Gastroesophageal sphincter (tissue), 4 donors: ENCODE results near the gene ELMOD3. TPM values are rescaled to one million over a fixed set of nuclear protein-coding genes. Genes with fewer than 3 reads are reported as not detected.

Source experiments
- ATAC-seq: fragments of 150-250 bp; one replicate; pipeline ENCODE4 v1.9.1; 2016; ENCODE audit warnings: mild to moderate bottlenecking, moderate library complexity
- H3K27ac ChIP-seq, 4 donors: fragments of 200-600 bp; sonication (generic) in 3 of 4; 1 replicate in 3 of 4; 2 replicates in 1 of 4; pipeline ENCODE4 v1.5.1; 2016 to 2019
- H3K27me3 ChIP-seq: fragments of 200-600 bp; sonication (generic); one replicate; pipeline ENCODE4 v1.5.1; 2019
- H3K36me3 ChIP-seq, 2 donors: fragments of 200-600 bp; sonication (generic); one replicate each; pipeline ENCODE4 v1.5.1; 2019; ENCODE audit warnings: control low read depth in 1 of 2
- H3K4me1 ChIP-seq, 3 donors: fragments of 200-600 bp; sonication (generic); 1 replicate in 2 of 3; 2 replicates in 1 of 3; pipeline ENCODE4 v1.5.1; 2016 to 2019; ENCODE audit warnings: control low read depth in 2 of 3
- H3K4me3 ChIP-seq, 2 donors: fragments of 200-600 bp; sonication (generic); one replicate each; pipeline ENCODE4 v1.5.1; 2019; ENCODE audit warnings: mild to moderate bottlenecking in 1 of 2, moderate library complexity in 1 of 2
- H3K9me3 ChIP-seq, 3 donors: fragments of 200-600 bp; sonication (generic); one replicate each; pipeline ENCODE4 v1.5.1; 2017 to 2019; ENCODE audit warnings: control low read depth in 2 of 3
- CTCF ChIP-seq, 4 experiments: fragments of 200-600 bp in 2 of 4; fragments of 450-650 bp in 2 of 4; sonication (generic) in 1 of 4; IDR thresholded peaks; one replicate each; pipeline ENCODE4 v1.5.1; 2017 to 2019; ENCODE audit warnings: antibody characterized with exemption in 4 of 4, mild to moderate bottlenecking in 2 of 4, moderate library complexity in 2 of 4
- EP300 ChIP-seq: sonication (generic); formaldehyde crosslinking; IDR thresholded peaks from one replicate; pipeline ENCODE4 v1.6.1; 2017; ENCODE audit warnings: antibody characterized with exemption, mild to moderate bottlenecking
- POLR2A ChIP-seq, 2 donors: fragments of 450-650 bp; IDR thresholded peaks; one replicate each; pipeline ENCODE4 v1.6.1; 2017; ENCODE audit warnings: antibody characterized with exemption in 2 of 2, mild to moderate bottlenecking in 2 of 2, moderate library complexity in 1 of 2
- POLR2AphosphoS5 ChIP-seq: sonication (generic); formaldehyde crosslinking; IDR thresholded peaks from one replicate; pipeline ENCODE4 v1.6.1; 2017; ENCODE audit warnings: antibody characterized with exemption
- WGBS, 2 donors: methylation state at CpG; one replicate each; pipeline ENCODE4 v1.1.5; 2018; ENCODE audit warnings: low coverage in 1 of 2; 5-methylcytosine and 5-hydroxymethylcytosine counted together
- total RNA-seq, 4 donors: library from RNA; depleted of rRNA; stranded (reverse); fragments of >200 nt; gene quantifications; one replicate each; pipeline ENCODE4 v1.1.0, GENCODE V29; 2016

The ELMOD3 gene
- total RNA-seq, 4 donors from 2014 or later, result 12.4 to 25.8 (median 18.0) TPM

- TF ChIP-seq POLR2AphosphoS5 (no peak), CTCF (IDR thresholded peaks at IDR 0.05) (no peak), EP300 (no peak), POLR2A (IDR thresholded peaks at IDR 0.05) (no peak)
- Histone ChIP-seq H3K9me3 (no peaks in the 10 kb centered on the region), H3K4me3 (no peak overlapping the region), H3K36me3 (peaks cover 0 to 93% of the 10 kb centered on the region in 2 donors), H3K27me3 (no peaks in the 10 kb centered on the region), H3K27ac (no peak overlapping the region), H3K4me1 (peaks cover 0 to 12% (median 0%) of the 10 kb centered on the region in 3 donors)
- WGBS, 2 donors, result 64 to 92% methylated on average over 1 to 3 of the region's 3 CpGs
- ATAC-seq, result no peak
Measured at GRCh38 chr2:85347599-85347998, 7.0 kb upstream of the ELMOD3 start.

- Histone ChIP-seq H3K27me3 (no peaks in the 10 kb centered on the region), H3K27ac (peak overlapping the region; percentile 19 to 89 (median 84)), H3K9me3 (no peaks in the 10 kb centered on the region), H3K36me3 (peaks cover 0 to 61% of the 10 kb centered on the region in 2 donors), H3K4me1 (peaks cover 0 to 66% (median 9%) of the 10 kb centered on the region in 3 donors), H3K4me3 (peak overlapping the region; percentile 73 to 88)
- 5 to 8% methylated on average over 11 of the region's 16 CpGs for WGBS, 2 donors
- ATAC-seq, result peak; percentile 35
- TF ChIP-seq POLR2AphosphoS5, result no peak
- TF ChIP-seq CTCF (IDR thresholded peaks at IDR 0.05), result no peak
- TF ChIP-seq POLR2A (IDR thresholded peaks at IDR 0.05), result no peak
- no peak for TF ChIP-seq EP300
Measured at GRCh38 chr2:85353876-85354285, 688 bp upstream of the ELMOD3 start.

GRCh38 chr2:85355073-85355410 lies 473 bp downstream of the ELMOD3 start:
- H3K4me1 ChIP-seq, result peaks cover 0 to 73% (median 9%) of the 10 kb centered on the region in 3 donors
- ATAC-seq, result no peak
- peaks cover 0 to 61% of the 10 kb centered on the region in 2 donors for H3K36me3 ChIP-seq
- H3K9me3 ChIP-seq, result no peaks in the 10 kb centered on the region
- peak overlapping the region; percentile 73 to 88 for H3K4me3 ChIP-seq
- WGBS, 2 donors, result no CpG with 5 or more reads among the region's 10 CpGs
- H3K27me3 ChIP-seq, result no peaks in the 10 kb centered on the region
- peak overlapping the region; percentile 63 to 89 (median 84) for H3K27ac ChIP-seq
- TF ChIP-seq EP300, result no peak

DNA sequence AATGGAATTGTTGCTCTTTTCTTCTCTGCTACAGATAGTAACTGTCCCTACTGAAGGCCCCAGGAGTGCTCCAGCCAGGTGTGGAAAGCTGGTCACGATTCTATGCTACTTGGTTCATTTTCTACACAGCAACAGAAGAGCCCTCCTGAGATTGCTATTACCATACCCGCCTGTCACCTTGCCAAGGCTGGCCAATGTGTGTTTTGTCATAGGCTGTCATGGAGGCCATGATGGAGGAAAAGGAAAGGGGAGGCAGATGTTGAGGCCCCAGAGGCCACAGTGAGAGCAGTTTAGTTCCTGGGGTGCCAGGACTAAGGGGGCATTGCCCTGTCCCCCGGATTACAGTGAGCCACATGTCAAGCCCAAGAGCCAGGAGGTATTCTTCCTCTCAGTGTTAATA lies 952 bp downstream of the ELMOD3 start:
- Histone ChIP-seq H3K9me3 (no peaks in the 10 kb centered on the region), H3K27me3 (no peaks in the 10 kb centered on the region), H3K27ac (peak overlapping the region in 1 of 4 donors; percentile 84), H3K4me1 (peaks cover 0 to 73% (median 9%) of the 10 kb centered on the region in 3 donors), H3K36me3 (peaks cover 0 to 61% of the 10 kb centered on the region in 2 donors), H3K4me3 (peak overlapping the region; percentile 73 to 88)
- WGBS, 2 donors, result 40% methylated on average over 2 of the region's 3 CpGs; no CpG with 5 or more reads in 1 of the 2 donors
- ATAC-seq, result no peak
- no peak for TF ChIP-seq POLR2AphosphoS5
- no peak for TF ChIP-seq POLR2A (IDR thresholded peaks at IDR 0.05)
- TF ChIP-seq CTCF (IDR thresholded peaks at IDR 0.05), result no peak
- TF ChIP-seq EP300, result no peak

- 100% methylated on average over 1 of the region's 2 CpGs; no CpG with 5 or more reads in 1 of the 2 donors for WGBS, 2 donors
- Histone ChIP-seq H3K4me3 (no peak overlapping the region), H3K36me3 (peaks cover 0 to 61% of the 10 kb centered on the region in 2 donors), H3K27ac (no peak overlapping the region), H3K9me3 (no peaks in the 10 kb centered on the region), H3K4me1 (peaks cover 0 to 73% (median 9%) of the 10 kb centered on the region in 3 donors), H3K27me3 (no peaks in the 10 kb centered on the region)
- no peak for ATAC-seq
- TF ChIP-seq POLR2A (IDR thresholded peaks at IDR 0.05) (no peak), POLR2AphosphoS5 (no peak), CTCF (IDR thresholded peaks at IDR 0.05) (no peak), EP300 (no peak)
Measured at GRCh38 chr2:85356186-85356585, 1.6 kb downstream of the ELMOD3 start.
